HG03060 (cell line): ENCODE measurements around the gene BICRA.
"Not testable (repeated sequence)": the region's sequence is repeated elsewhere in the genome, so short reads cannot be mapped to it uniquely, and the experiment has no call there.

Experiments used
- ATAC-seq: cut with Tn5 transposase; IDR thresholded peaks from one replicate; pipeline ENCODE4 v1.9.1; 2021; ENCODE audit warnings: low read depth, moderate number of reproducible peaks; ENCODE audit not compliant: unreplicated experiment

BICRA gene

GRCh38 chr19:47735131-47735530, 126.2 kb downstream of the BICRA start:
- no peak for ATAC-seq

GRCh38 chr19:47740866-47741519, 132.1 kb downstream of the BICRA start:
- no peak for ATAC-seq

- ATAC-seq: no peak
These were observed 132.7 kb downstream of the BICRA start for GRCh38 chr19:47741544-47742140.

- no peak for ATAC-seq
These were observed 133.7 kb downstream of the BICRA start for GRCh38 chr19:47742634-47743033.

- ATAC-seq: peak; percentile 61
These were observed 136.3 kb downstream of the BICRA start, which contains the start of gene NOP53 for GRCh38 chr19:47745010-47745901. NOP53 (plus strand) TSS chr19:47745546; CDS start chr19:47745560, 14 bp downstream.

GRCh38 chr19:47746129-47746528, 137.2 kb downstream of the BICRA start:
- not testable (repeated sequence) for ATAC-seq

GRCh38 chr19:47749326-47749725, 140.4 kb downstream of the BICRA start:
- no peak for ATAC-seq

- ATAC-seq: no peak
These were observed 141.8 kb downstream of the BICRA start for GRCh38 chr19:47750752-47751151.

- ATAC-seq: no peak
These were observed 143.7 kb downstream of the BICRA start for GRCh38 chr19:47752440-47753211.
